ENCODE measurements around the gene HLF.

Gene HLF

GRCh38 chr17:55292094-55292493 is 27.3 kb downstream of the HLF start:
- DNase-seq, result no peak

GRCh38 chr17:55294042-55294751 is 29.4 kb downstream of the HLF start:
- DNase-seq, result no peak

GRCh38 chr17:55295411-55296170 is 30.8 kb downstream of the HLF start:
- no peak for DNase-seq

- no peak for DNase-seq
Observed at GRCh38 chr17:55296171-55296695, 31.5 kb downstream of the HLF start.

- DNase-seq, result no peak
Observed at GRCh38 chr17:55296699-55297098, 31.9 kb downstream of the HLF start.

- DNase-seq, result no peak
Observed at GRCh38 chr17:55298111-55298730, 33.5 kb downstream of the HLF start.

GRCh38 chr17:55299162-55299838 is 34.5 kb downstream of the HLF start:
- DNase-seq, result no peak

GRCh38 chr17:55299890-55300289 is 35.1 kb downstream of the HLF start:
- no peak for DNase-seq

GRCh38 chr17:55300479-55301290 is 35.9 kb downstream of the HLF start:
- no peak for DNase-seq

GRCh38 chr17:55301521-55302406 is 37.0 kb downstream of the HLF start:
- no peak for DNase-seq

- DNase-seq, result no peak
Observed at GRCh38 chr17:55302407-55302787, 37.6 kb downstream of the HLF start.

- no peak for DNase-seq
Observed at GRCh38 chr17:55303008-55303493, 38.3 kb downstream of the HLF start.

- no peak for DNase-seq
Observed at GRCh38 chr17:55303701-55304145, 39.0 kb downstream of the HLF start.

- no peak for DNase-seq
Observed at GRCh38 chr17:55304171-55304859, 39.6 kb downstream of the HLF start.

GRCh38 chr17:55305321-55306087 is 40.7 kb downstream of the HLF start:
- DNase-seq, result no peak

GRCh38 chr17:55307879-55308278 is 43.1 kb downstream of the HLF start:
- DNase-seq, result no peak

- DNase-seq, result no peak
Observed at GRCh38 chr17:55308613-55309391, 44.0 kb downstream of the HLF start.

- no peak for DNase-seq
Observed at GRCh38 chr17:55311767-55312375, 47.1 kb downstream of the HLF start.

All from NCI-H510A (cell line).